A549 (cell line): ENCODE measurements around the gene PRR19. TPM values are rescaled to one million over a fixed set of nuclear protein-coding genes. Genes with fewer than 3 reads are reported as not detected.
A peak's percentile ranks its signal among the peaks of the same experiment; 100 is the strongest.

Experiments used
- BCL3 ChIP-seq: fragments of >200 bp; sonication (Bioruptor Twin); formaldehyde crosslinking; IDR thresholded peaks from 3 replicates; pipeline ENCODE4 v1.6.1; 2016
- CEBPB ChIP-seq, 2 experiments: fragments of >200 bp in 1 of 2; sonication (Bioruptor Twin) in 1 of 2; formaldehyde crosslinking in 1 of 2; IDR thresholded peaks; 2 replicates each; pipeline ENCODE4 v1.6.1; 2012 to 2016
- CHD2 ChIP-seq: fragments of 150-350 bp; IDR thresholded peaks from 2 replicates; pipeline ENCODE4 v1.6.1; 2014; ENCODE audit warnings: low read length; ENCODE audit not compliant: partially characterized antibody
- EP300 ChIP-seq, 2 experiments: fragments of >200 bp; sonication (Bioruptor Twin); formaldehyde crosslinking; IDR thresholded peaks; 2 replicates in 1 of 2; 3 replicates in 1 of 2; pipeline ENCODE4 v1.6.1; 2016 to 2017
- FOSL2 ChIP-seq, 2 experiments: fragments of 450-650 bp in 1 of 2; fragments of >200 bp in 1 of 2; sonication (Bioruptor Twin) in 1 of 2; formaldehyde crosslinking; IDR thresholded peaks; 2 replicates each; pipeline versions ENCODE4 v1.5.0 to v1.6.1; 2016 to 2020; ENCODE audit warnings: mild to moderate bottlenecking in 1 of 2, moderate library complexity in 1 of 2
- HMGXB4 ChIP-seq: fragments of 250-450 bp; sonication (Bioruptor Pico); IDR thresholded peaks from 2 replicates; pipeline ENCODE4 v1.5.0; 2021; ENCODE audit warnings: mild to moderate bottlenecking, moderate library complexity, borderline replicate concordance
- HOXB13 ChIP-seq: fragments of 250-450 bp; sonication (Bioruptor Pico); IDR thresholded peaks from 2 replicates; pipeline ENCODE4 v1.5.0; 2020; ENCODE audit warnings: low read depth, mild to moderate bottlenecking, moderate library complexity
- JUNB ChIP-seq: fragments of >200 bp; sonication (Bioruptor Twin); formaldehyde crosslinking; IDR thresholded peaks from 2 replicates; pipeline ENCODE4 v1.6.1; 2016
- KDM5A ChIP-seq: fragments of 200-600 bp; sonication (generic); IDR thresholded peaks from 2 replicates; pipeline ENCODE4 v1.6.1; 2016; ENCODE audit warnings: antibody characterized with exemption, mild to moderate bottlenecking
- NFE2L2 ChIP-seq: fragments of 150-350 bp; conservative IDR thresholded peaks from 2 replicates; pipeline ENCODE4 v1.6.1; 2014; ENCODE audit warnings: low read length
- NR3C1 ChIP-seq: fragments of >200 bp; sonication (Bioruptor Twin); formaldehyde crosslinking; IDR thresholded peaks from 3 replicates; pipeline ENCODE4 v1.6.1; 2017
- POLR2A ChIP-seq: IDR thresholded peaks from 2 replicates; pipeline ENCODE4 v1.6.1; 2012; ENCODE audit warnings: mild to moderate bottlenecking, low read length
- RAD21 ChIP-seq, 2 experiments: fragments of >200 bp in 1 of 2; sonication (Bioruptor Twin) in 1 of 2; formaldehyde crosslinking in 1 of 2; IDR thresholded peaks in 1 of 2; conservative IDR thresholded peaks in 1 of 2; 2 replicates in 1 of 2; 3 replicates in 1 of 2; pipeline ENCODE4 v1.6.1; 2012 to 2018; ENCODE audit warnings: inconsistent platforms in 1 of 2
- RCOR1 ChIP-seq: fragments of 150-350 bp; IDR thresholded peaks from 2 replicates; pipeline ENCODE4 v1.6.1; 2014; ENCODE audit warnings: antibody characterized with exemption, low read length, low read depth
- REST ChIP-seq: fragments of 200-600 bp; sonication (generic); IDR thresholded peaks from 2 replicates; pipeline ENCODE4 v1.6.1; 2016; ENCODE audit warnings: antibody characterized with exemption, mild to moderate bottlenecking, moderate library complexity
- RFX5 ChIP-seq: fragments of 450-650 bp; IDR thresholded peaks from 2 replicates; pipeline ENCODE4 v1.7.1; 2014; ENCODE audit warnings: antibody characterized with exemption, mild to moderate bottlenecking, moderate library complexity
- SMC3 ChIP-seq: fragments of >200 bp; sonication (Bioruptor Twin); formaldehyde crosslinking; IDR thresholded peaks from 3 replicates; pipeline ENCODE4 v1.6.1; 2018; ENCODE audit warnings: inconsistent platforms
- SREBF2 ChIP-seq: fragments of 450-650 bp; IDR thresholded peaks from 2 replicates; pipeline ENCODE4 v1.6.1; 2014; ENCODE audit warnings: mild to moderate bottlenecking, moderate library complexity
- ZC3H11A ChIP-seq: fragments of 450-650 bp; IDR thresholded peaks from 2 replicates; pipeline ENCODE4 v1.6.1; 2014; ENCODE audit warnings: antibody characterized with exemption, mild to moderate bottlenecking
- ZFP36 ChIP-seq: fragments of 450-650 bp; IDR thresholded peaks from 2 replicates; pipeline ENCODE4 v1.6.1; 2014; ENCODE audit warnings: borderline replicate concordance; ENCODE audit not compliant: partially characterized antibody
- ZSCAN20 ChIP-seq: fragments of 250-450 bp; sonication (Bioruptor Pico); IDR thresholded peaks from 2 replicates; pipeline ENCODE4 v1.8.0; 2022; ENCODE audit warnings: mild to moderate bottlenecking, moderate library complexity
- polyA plus RNA-seq, 4 experiments: library from polyadenylated mRNA; depleted of rRNA in 3 of 4; stranded (reverse); fragments of >200 nt; fragmentation: RNase III in 1 of 4; extraction: RNeasy Plus Mini Kit Qiagen cat#74134 plus additional on column Dnase treatment in 1 of 4; gene quantifications; 2 replicates in 3 of 4; 3 replicates in 1 of 4; pipeline ENCODE4 v1.2.3, GENCODE V29; 2011 to 2017

PRR19 gene
- polyA plus RNA-seq, 2 of the 4 experiments (the other 2 are of a cell fraction): 1.1 to 4.5 TPM

DNA sequence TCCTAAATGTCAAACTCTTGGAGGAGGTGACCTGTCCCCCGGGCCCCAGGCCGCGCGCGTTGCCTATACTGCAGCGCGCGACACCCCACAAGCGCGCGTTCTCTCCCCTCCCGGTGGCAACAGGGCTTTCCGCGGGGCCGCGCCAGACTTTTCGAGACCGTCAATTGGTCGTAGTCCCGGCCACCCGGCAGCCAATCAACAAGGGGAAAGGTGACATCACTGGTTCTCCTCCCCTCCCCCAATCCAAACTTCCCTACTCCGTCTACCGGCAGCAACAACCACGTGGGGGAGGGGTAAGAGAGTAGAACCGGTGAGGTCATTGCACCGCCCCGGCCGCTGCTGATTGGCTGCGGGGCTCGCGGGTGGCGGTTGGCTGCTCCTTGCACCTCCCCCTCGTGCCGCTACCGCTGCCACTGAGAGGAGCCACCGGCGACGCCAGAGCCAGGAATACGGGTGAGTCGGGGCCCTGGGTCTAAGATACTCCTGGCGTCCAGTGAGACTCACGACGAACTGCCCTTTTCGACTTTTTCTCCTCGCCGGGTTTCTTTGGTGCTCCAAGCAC, 33.7 kb upstream of the PRR19 start (continued):
- TF ChIP-seq KDM5A (peak; percentile 52; the same call in 1 of the 2 replicates), HMGXB4 (no peak), FOSL2 (IDR thresholded peaks at IDR 0.05) (no peak), FOSL2 (CRISPR knock-in tag; IDR thresholded peaks at IDR 0.05) (peak; percentile 80), JUNB (no peak), CHD2 (peak; percentile 90), BCL3 (peak; percentile 52; the same call in 1 of the 3 replicates), RAD21 (conservative IDR thresholded peaks at IDR 0.05 in 1 of 2, IDR thresholded peaks at IDR 0.05 in 1 of 2) (no peak; a peak in 1 of 5 replicates), CEBPB (IDR thresholded peaks at IDR 0.05) (no peak; a peak in 1 of 4 replicates), ZFP36 (no peak), SMC3 (no peak; the same call in 2 of the 3 replicates), ZSCAN20 (CRISPR knock-in tag) (no peak), SREBF2 (no peak), HOXB13 (no peak), EP300 (IDR thresholded peaks at IDR 0.05) (no peak; a peak in 1 of 5 replicates), ZC3H11A (no peak), NR3C1 (no peak), POLR2A (peak; percentile 58), REST (no peak; the same call in 1 of the 2 replicates), NFE2L2 (no peak), RCOR1 (no peak), RFX5 (peak; percentile 94)
- TF ChIP-seq, all 56 proteins: peak for 13
